Colonic mucosa (tissue), 4 donors: ENCODE results near the gene CFAP45. TPM values are rescaled to one million over a fixed set of nuclear protein-coding genes. Genes with fewer than 3 reads are reported as not detected.

Experiments
- DNase-seq: peaks from one replicate; pipeline ENCODE4 v3.0.0-alpha.2; 2020
- H3K27ac ChIP-seq: fragments of 200-600 bp; one replicate; pipeline ENCODE4 v1.8.0; 2021
- H3K27me3 ChIP-seq: fragments of 200-600 bp; one replicate; pipeline ENCODE4 v1.8.0; 2021
- H3K36me3 ChIP-seq: fragments of 200-600 bp; one replicate; pipeline ENCODE4 v1.8.0; 2021
- H3K4me1 ChIP-seq: fragments of 200-600 bp; one replicate; pipeline ENCODE4 v1.8.0; 2021; ENCODE audit warnings: mild to moderate bottlenecking
- H3K4me3 ChIP-seq: fragments of 200-600 bp; one replicate; pipeline ENCODE4 v1.8.0; 2021
- H3K9ac ChIP-seq, 2 donors: one replicate each; pipeline ENCODE4 v1.7.0; 2013; ENCODE audit warnings: control low read depth in 2 of 2, low read depth in 2 of 2, low read length in 2 of 2
- H3K9me3 ChIP-seq: fragments of 200-600 bp; one replicate; pipeline ENCODE4 v1.8.0; 2021
- CTCF ChIP-seq: fragments of 200-600 bp; IDR thresholded peaks from one replicate; pipeline ENCODE4 v1.8.0; 2022; ENCODE audit warnings: antibody characterized with exemption, mild to moderate bottlenecking
- intact Hi-C: fragments of 100-400 bp; cut with DNase I; formaldehyde crosslinking; loops from one replicate; pipeline ENCODE4 v1.14.1; 2022
- total RNA-seq, 2 donors: library from RNA; stranded (reverse); fragmentation: NEBNext Ultra II Directional in 1 of 2; extraction: Animal tissue kit (Norgen Biotek cat#: 25700) in 1 of 2; gene quantifications; one replicate each; pipeline ENCODE4 v1.2.1, GENCODE V29; 2021
- donor health status: healthy.
- donor health status: DM: no; HTN: no; CAD: no.
- donor health status: DM: no; HTN: no; CAD: no.

Gene CFAP45
- total RNA-seq, 2 donors from 2014 or later, result 0.30 TPM; not detected in 1

- Histone ChIP-seq H3K36me3 (no peaks in the 10 kb centered on the region), H3K4me1 (peaks cover 31% of the 10 kb centered on the region), H3K9ac (peak overlapping the region in 1 of 2 donors; percentile 9), H3K9me3 (no peaks in the 10 kb centered on the region), H3K27me3 (no peaks in the 10 kb centered on the region), H3K4me3 (no peak overlapping the region), H3K27ac (no peak overlapping the region)
- intact Hi-C loops, result no loop called here
- no peak for TF ChIP-seq CTCF
- no peak for DNase-seq
Measured at GRCh38 chr1:159941591-159942560, 41.9 kb upstream of the CFAP45 start.

DNA sequence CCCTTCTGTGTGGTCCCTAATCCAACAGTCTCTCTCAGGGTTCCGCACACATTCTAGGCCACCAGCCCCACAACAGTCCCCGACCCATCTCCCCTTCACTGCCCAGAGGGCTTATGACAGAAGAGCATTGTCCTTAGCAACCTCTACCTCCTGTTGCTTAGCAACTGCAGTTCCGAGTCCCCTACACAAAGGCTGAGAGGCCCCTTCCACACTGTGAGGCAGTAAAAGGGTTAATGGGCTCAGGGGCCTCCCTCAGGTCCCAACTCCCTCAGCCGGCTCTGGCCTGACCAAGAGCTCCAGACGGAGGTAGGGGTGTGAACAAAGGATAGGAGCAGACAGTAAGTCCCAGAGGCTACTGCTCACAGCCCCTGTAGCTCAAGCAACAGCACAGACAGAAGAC, 41.2 kb upstream of the CFAP45 start:
- H3K9me3 ChIP-seq, result no peaks in the 10 kb centered on the region
- no peak overlapping the region for H3K9ac ChIP-seq
- no peak for TF ChIP-seq CTCF
- H3K27me3 ChIP-seq, result no peaks in the 10 kb centered on the region
- no peak overlapping the region for H3K4me3 ChIP-seq
- no peak overlapping the region for H3K27ac ChIP-seq
- DNase-seq, result no peak
- intact Hi-C loops, result no loop called here
- H3K4me1 ChIP-seq, result peaks cover 32% of the 10 kb centered on the region
- H3K36me3 ChIP-seq, result no peaks in the 10 kb centered on the region

GRCh38 chr1:159940006-159940620, 40.1 kb upstream of the CFAP45 start:
- no peak for DNase-seq
- intact Hi-C loops, result no loop called here

GRCh38 chr1:159939678-159940002, 39.7 kb upstream of the CFAP45 start:
- peaks cover 32% of the 10 kb centered on the region for H3K4me1 ChIP-seq
- no peaks in the 10 kb centered on the region for H3K36me3 ChIP-seq
- H3K4me3 ChIP-seq, result no peak overlapping the region
- DNase-seq, result peak; percentile 60
- H3K9me3 ChIP-seq, result no peaks in the 10 kb centered on the region
- H3K27ac ChIP-seq, result peak overlapping the region; percentile 68
- TF ChIP-seq CTCF, result no peak
- H3K9ac ChIP-seq, result peak overlapping the region; percentile 30 to 67
- no peaks in the 10 kb centered on the region for H3K27me3 ChIP-seq
- intact Hi-C loops, result loop anchor here (5.0 kb wide), 1 partner anchor 47 kb away; no protein-coding TSS in a partner anchor

More at GRCh38 chr1:159940006-159940620, 40.1 kb upstream of the CFAP45 start:
- H3K9ac ChIP-seq, result no peak overlapping the region
- H3K4me1 ChIP-seq, result peaks cover 32% of the 10 kb centered on the region
- H3K27ac ChIP-seq, result peak overlapping the region; percentile 68
- H3K36me3 ChIP-seq, result no peaks in the 10 kb centered on the region
- TF ChIP-seq CTCF, result no peak
- H3K9me3 ChIP-seq, result no peaks in the 10 kb centered on the region
- no peaks in the 10 kb centered on the region for H3K27me3 ChIP-seq
- no peak overlapping the region for H3K4me3 ChIP-seq

DNA sequence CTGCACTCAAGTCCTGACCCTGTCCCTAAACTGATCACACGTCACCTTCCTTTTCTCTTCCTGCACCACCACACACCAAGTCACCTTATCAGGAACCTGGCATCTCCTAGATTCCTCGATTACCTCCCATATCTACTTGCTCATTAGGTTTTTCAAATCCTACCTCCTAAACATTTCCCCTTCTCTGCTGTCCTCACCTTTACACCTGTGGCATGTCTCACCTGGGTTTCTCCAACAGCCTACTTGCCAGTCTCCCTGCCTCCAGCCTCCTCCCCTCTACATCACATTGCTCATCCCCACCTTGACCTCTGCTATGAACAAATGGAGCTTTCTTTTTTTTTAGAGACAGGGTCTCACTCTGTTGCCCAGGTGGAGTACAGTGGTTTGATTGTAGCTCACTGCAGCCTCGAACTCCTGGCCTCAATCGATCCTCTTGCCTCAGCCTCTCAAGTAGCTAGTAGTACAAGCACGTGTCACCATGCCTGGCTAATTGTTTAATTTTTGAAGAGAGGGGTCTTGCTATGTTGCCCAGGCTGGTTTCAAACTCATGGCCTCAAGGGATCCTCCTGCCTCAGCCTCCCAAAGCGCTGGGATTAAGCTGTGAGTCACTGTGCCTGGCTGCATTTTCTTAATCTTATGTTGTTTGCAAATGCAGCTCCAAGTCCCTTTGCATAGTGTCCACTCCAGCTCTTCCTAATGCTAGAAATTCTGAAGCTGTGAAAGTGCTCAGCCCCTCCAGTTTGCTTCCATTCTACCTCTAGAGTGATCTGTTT, 39.1 kb upstream of the CFAP45 start:
- intact Hi-C loops, result loop anchor here (5.0 kb wide), 1 partner anchor 47 kb away; no protein-coding TSS in a partner anchor
- DNase-seq, result no peak
- peaks cover 32% of the 10 kb centered on the region for H3K4me1 ChIP-seq

More for the DNA sequence above, 39.1 kb upstream of the CFAP45 start:
- H3K4me3 ChIP-seq, result no peak overlapping the region
- H3K36me3 ChIP-seq, result no peaks in the 10 kb centered on the region
- H3K27me3 ChIP-seq, result no peaks in the 10 kb centered on the region
- H3K9me3 ChIP-seq, result no peaks in the 10 kb centered on the region
- H3K27ac ChIP-seq, result peak overlapping the region; percentile 68
- TF ChIP-seq CTCF, result no peak
- H3K9ac ChIP-seq, result peak overlapping the region; percentile 30 to 67
